CD1c-positive myeloid dendritic cell (primary cell): Measurements from ENCODE around the gene CETN1.

Experiments used
- DNase-seq: peaks from one replicate; pipeline ENCODE4 v3.0.0-alpha.2; 2016; ENCODE audit errors: extremely low spot score

The CETN1 gene

GRCh38 chr18:580154-580553 lies at the start of gene CETN1:
CETN1 (plus strand) TSS chr18:580380; CDS start chr18:580409, 29 bp downstream.
- no peak for DNase-seq

GRCh38 chr18:532018-532417 lies 48.2 kb upstream of the CETN1 start:
- DNase-seq: no peak

- DNase-seq: no peak
Observed at GRCh38 chr18:532632-533031, 47.5 kb upstream of the CETN1 start.

- DNase-seq: no peak
Observed at GRCh38 chr18:533995-534601, 46.1 kb upstream of the CETN1 start.

GRCh38 chr18:543447-544078 lies 36.6 kb upstream of the CETN1 start:
- DNase-seq: no peak

GRCh38 chr18:549967-550366 lies 30.2 kb upstream of the CETN1 start:
- DNase-seq: no peak

GRCh38 chr18:551404-552061 lies 28.6 kb upstream of the CETN1 start:
- no peak for DNase-seq

- DNase-seq: no peak
Observed at GRCh38 chr18:555705-556457, 24.3 kb upstream of the CETN1 start.

GRCh38 chr18:564708-565561 lies 15.2 kb upstream of the CETN1 start:
- DNase-seq: no peak

- DNase-seq: no peak
Observed at GRCh38 chr18:565562-566061, 14.6 kb upstream of the CETN1 start.

- no peak for DNase-seq
Observed at GRCh38 chr18:567122-567521, 13.1 kb upstream of the CETN1 start.

GRCh38 chr18:568731-569130 lies 11.4 kb upstream of the CETN1 start:
- no peak for DNase-seq

- no peak for DNase-seq
Observed at GRCh38 chr18:570256-570655, 9.9 kb upstream of the CETN1 start.

GRCh38 chr18:570697-571096 lies 9.5 kb upstream of the CETN1 start:
- DNase-seq: no peak

- no peak for DNase-seq
Observed at GRCh38 chr18:572091-572830, 7.9 kb upstream of the CETN1 start.

GRCh38 chr18:572831-573289 lies 7.3 kb upstream of the CETN1 start:
- no peak for DNase-seq

- no peak for DNase-seq
Observed at GRCh38 chr18:573385-573784, 6.8 kb upstream of the CETN1 start.

- DNase-seq: no peak
Observed at GRCh38 chr18:574149-574860, 5.9 kb upstream of the CETN1 start.

- DNase-seq: no peak
Observed at GRCh38 chr18:574865-575645, 5.1 kb upstream of the CETN1 start.
